ENCODE measurements around the gene NPIPB2.
"Not testable (repeated sequence)": the region's sequence is repeated elsewhere in the genome, so short reads cannot be mapped to it uniquely, and the experiment has no call there.

NPIPB2 gene

DNA sequence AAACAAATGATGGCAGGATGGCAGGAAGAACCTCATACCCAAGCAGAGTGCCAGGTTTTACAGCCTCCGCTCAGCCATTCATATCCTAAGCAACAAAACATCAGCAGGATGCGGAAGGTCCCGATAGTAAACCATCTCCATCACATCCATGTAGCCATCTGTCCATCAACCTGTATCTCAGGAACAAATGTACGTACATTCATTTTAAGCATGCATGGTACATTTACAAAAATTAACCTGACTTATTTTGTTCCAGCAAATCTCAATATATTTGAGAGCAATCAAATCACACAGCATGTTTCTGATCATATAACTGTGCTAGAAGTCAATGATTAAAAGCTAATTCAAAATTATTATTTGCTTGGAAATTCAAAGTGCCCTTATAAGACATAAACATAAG, at the start of gene NPIPB2:
Gene NPIPB2 (minus strand): TSS at position 101 of the 400 bp plus-strand sequence. CDS start 0 bp downstream, at position 101.
- not testable (repeated sequence) for H3K36me3 ChIP-seq; H3K4me3 ChIP-seq (ENCODE audit: low read depth in 1 of 2, low read length in 1 of 2); H3K27me3 ChIP-seq; H3K4me1 ChIP-seq (ENCODE audit: control insufficient read depth in 1 of 2, insufficient read depth in 1 of 2, low read depth in 1 of 2, low read length in 1 of 2); H3K27ac ChIP-seq; H3K9me3 ChIP-seq

DNA sequence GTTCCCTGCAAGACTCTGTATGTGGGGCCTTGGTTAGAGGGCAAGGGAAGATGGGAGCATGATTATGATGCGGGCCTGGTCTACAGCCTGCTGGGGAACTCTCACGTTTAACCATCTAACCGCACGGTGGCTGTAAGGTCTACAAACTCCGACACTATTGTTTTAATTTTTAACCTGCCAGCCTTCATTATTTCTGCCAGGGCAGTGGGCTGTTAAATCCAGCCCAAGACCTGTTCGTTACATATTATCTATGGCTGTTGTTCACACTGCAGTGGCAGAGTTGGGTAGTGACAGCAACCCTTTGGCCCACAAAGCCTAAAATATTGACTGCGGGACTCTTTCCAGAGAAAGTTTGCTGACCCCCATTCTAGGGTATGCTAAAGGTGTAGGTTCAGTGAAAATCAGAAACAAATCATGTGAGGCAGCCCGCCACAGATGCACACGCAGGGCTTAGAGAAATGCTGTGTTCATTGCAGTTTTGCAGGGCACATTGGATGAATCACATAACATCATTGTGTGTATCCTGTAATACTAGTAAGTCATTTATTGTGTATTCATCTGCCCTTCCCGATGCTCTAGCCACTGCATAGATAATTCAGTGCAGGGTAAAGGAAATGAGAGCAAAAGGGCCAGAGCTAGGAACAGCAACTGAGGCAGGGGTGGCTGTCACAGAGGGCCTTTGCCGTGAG, 49.0 kb upstream of the NPIPB2 start:
- peaks cover 59 to 63% of the 10 kb centered on the region in 2 experiments for H3K4me1 ChIP-seq (ENCODE audit: control insufficient read depth in 1 of 2, insufficient read depth in 1 of 2, low read depth in 1 of 2, low read length in 1 of 2)
- no peak overlapping the region for H3K4me3 ChIP-seq (ENCODE audit: low read depth in 1 of 2, low read length in 1 of 2)
- no peaks in the 10 kb centered on the region for H3K9me3 ChIP-seq
- no peaks in the 10 kb centered on the region for H3K36me3 ChIP-seq
- TF ChIP-seq, protein P1, sequence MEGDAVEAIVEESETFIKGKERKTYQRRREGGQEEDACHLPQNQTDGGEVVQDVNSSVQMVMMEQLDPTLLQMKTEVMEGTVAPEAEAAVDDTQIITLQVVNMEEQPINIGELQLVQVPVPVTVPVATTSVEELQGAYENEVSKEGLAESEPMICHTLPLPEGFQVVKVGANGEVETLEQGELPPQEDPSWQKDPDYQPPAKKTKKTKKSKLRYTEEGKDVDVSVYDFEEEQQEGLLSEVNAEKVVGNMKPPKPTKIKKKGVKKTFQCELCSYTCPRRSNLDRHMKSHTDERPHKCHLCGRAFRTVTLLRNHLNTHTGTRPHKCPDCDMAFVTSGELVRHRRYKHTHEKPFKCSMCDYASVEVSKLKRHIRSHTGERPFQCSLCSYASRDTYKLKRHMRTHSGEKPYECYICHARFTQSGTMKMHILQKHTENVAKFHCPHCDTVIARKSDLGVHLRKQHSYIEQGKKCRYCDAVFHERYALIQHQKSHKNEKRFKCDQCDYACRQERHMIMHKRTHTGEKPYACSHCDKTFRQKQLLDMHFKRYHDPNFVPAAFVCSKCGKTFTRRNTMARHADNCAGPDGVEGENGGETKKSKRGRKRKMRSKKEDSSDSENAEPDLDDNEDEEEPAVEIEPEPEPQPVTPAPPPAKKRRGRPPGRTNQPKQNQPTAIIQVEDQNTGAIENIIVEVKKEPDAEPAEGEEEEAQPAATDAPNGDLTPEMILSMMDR (IDR thresholded peaks at IDR 0.05): no peak
- no peaks in the 10 kb centered on the region for H3K27me3 ChIP-seq
- H3K27ac ChIP-seq: peak overlapping the region; percentile 61

DNA sequence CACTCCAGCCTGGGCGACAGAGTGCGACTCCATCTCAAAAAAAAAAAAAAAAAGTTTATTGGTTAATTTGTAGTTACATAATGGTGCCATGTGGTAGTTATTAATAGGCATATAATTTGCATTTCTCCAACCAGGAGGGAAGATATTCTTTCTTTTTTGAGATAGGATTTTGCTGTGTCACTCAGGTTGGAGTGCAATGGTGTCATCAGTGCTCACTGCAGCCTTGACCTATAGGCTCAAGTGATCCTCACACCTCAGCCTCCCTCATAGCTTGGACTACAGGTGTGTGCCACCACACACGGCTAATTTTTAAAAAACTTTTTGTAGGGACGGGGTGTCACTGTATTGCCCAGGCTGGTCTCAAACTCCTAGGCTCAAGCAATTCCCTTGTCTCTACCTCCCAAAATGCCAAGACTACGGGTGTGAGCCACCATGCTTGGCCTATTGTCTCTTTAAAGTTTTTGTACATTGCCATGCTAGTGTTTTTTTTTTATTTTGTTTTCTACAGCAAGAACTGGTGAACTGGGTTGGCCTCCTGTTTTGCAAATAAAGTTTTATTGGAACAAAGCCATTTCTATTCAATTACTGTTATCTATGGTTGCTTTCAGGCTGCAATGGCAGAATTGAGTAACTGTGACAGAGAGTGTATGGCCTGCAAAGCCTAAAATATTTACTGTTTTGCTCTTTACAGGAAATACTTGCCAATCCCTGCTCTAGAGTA, 46.6 kb upstream of the NPIPB2 start:
- Histone ChIP-seq H3K9me3 (no peaks in the 10 kb centered on the region), H3K4me3 (ENCODE audit: low read depth in 1 of 2, low read length in 1 of 2) (no peak overlapping the region), H3K27me3 (no peaks in the 10 kb centered on the region), H3K4me1 (ENCODE audit: control insufficient read depth in 1 of 2, insufficient read depth in 1 of 2, low read depth in 1 of 2, low read length in 1 of 2) (peaks cover 44 to 46% of the 10 kb centered on the region in 2 experiments), H3K27ac (peak overlapping the region; percentile 61), H3K36me3 (no peaks in the 10 kb centered on the region)
- TF ChIP-seq, protein P1 (IDR thresholded peaks at IDR 0.05): no peak

GRCh38 chr16:11986521-11987057, 44.7 kb upstream of the NPIPB2 start:
- TF ChIP-seq, protein P1 (IDR thresholded peaks at IDR 0.05): no peak
- no peaks in the 10 kb centered on the region for H3K27me3 ChIP-seq
- peaks cover 27 to 29% of the 10 kb centered on the region in 2 experiments for H3K4me1 ChIP-seq (ENCODE audit: control insufficient read depth in 1 of 2, insufficient read depth in 1 of 2, low read depth in 1 of 2, low read length in 1 of 2)
- no peaks in the 10 kb centered on the region for H3K36me3 ChIP-seq
- no peak overlapping the region for H3K27ac ChIP-seq
- H3K4me3 ChIP-seq (ENCODE audit: low read depth in 1 of 2, low read length in 1 of 2): no peak overlapping the region
- H3K9me3 ChIP-seq: no peaks in the 10 kb centered on the region

GRCh38 chr16:11985250-11985649, 43.4 kb upstream of the NPIPB2 start:
- TF ChIP-seq, protein P1 (IDR thresholded peaks at IDR 0.05): no peak
- Histone ChIP-seq H3K36me3 (no peaks in the 10 kb centered on the region), H3K9me3 (no peaks in the 10 kb centered on the region), H3K27me3 (no peaks in the 10 kb centered on the region), H3K4me1 (ENCODE audit: control insufficient read depth in 1 of 2, insufficient read depth in 1 of 2, low read depth in 1 of 2, low read length in 1 of 2) (peaks cover 17 to 20% of the 10 kb centered on the region in 2 experiments), H3K4me3 (ENCODE audit: low read depth in 1 of 2, low read length in 1 of 2) (no peak overlapping the region), H3K27ac (no peak overlapping the region)

All from neutrophil (primary cell).